NB4 (cell line): ENCODE data around the gene SGCD.

Experiments used
- CTCF ChIP-seq: IDR thresholded peaks from one replicate; pipeline ENCODE4 v1.5.1; 2012; ENCODE audit warnings: low read depth, low read length
- POLR2A ChIP-seq: IDR thresholded peaks from 2 replicates; pipeline ENCODE4 v1.6.1; 2011; ENCODE audit warnings: mild to moderate bottlenecking; ENCODE audit not compliant: insufficient read length; ENCODE audit errors: extremely low read depth
- TF ChIP-seq, protein P1 (sequence below): IDR thresholded peaks from 2 replicates; pipeline ENCODE4 v1.6.1; 2011; ENCODE audit warnings: low read depth, low read length

DNA sequence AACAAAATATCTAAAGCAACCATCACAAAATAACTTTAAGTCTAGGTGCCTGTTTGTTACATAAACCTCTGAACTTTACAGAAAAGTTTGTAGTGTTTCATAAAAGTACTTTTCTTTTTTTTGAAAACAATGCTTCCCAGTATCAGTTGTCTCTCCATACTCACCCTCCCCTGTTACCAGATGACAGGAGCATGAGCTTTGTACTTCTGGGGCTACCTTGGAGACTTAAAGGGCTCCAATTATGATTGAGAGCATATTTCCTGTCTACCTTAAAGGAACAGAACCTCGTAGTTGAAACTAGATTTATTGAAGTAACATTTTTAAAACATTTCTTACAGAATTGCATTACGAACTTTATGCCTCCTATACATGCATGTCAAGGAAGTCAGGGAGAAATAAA, 467.7 kb downstream of the SGCD start:
- no peak for TF ChIP-seq CTCF
- TF ChIP-seq POLR2A, result no peak
- TF ChIP-seq, protein P1, sequence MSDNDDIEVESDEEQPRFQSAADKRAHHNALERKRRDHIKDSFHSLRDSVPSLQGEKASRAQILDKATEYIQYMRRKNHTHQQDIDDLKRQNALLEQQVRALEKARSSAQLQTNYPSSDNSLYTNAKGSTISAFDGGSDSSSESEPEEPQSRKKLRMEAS, result no peak
